Right ventricle myocardium inferior (tissue), 1 donor: ENCODE measurements around the gene CLIC4. TPM values are rescaled to one million over a fixed set of nuclear protein-coding genes. Genes with fewer than 3 reads are reported as not detected.
"Not testable (repeated sequence)": the region's sequence is repeated elsewhere in the genome, so short reads cannot be mapped to it uniquely, and the experiment has no call there.

ENCODE experiments used
- ATAC-seq: fragments of 200-7000 bp; cut with Tn5 transposase; one replicate; pipeline ENCODE4 v1.9.1; 2020; ENCODE audit warnings: mild to moderate bottlenecking, moderate library complexity
- DNase-seq: peaks from one replicate; pipeline ENCODE4 v3.0.0; 2021; ENCODE audit errors: missing footprints
- intact Hi-C: fragments of 100-400 bp; cut with DNase I; formaldehyde crosslinking; loops from one replicate; pipeline ENCODE4 v1.11.0; 2022
- total RNA-seq: library from RNA; stranded (reverse); fragmentation: NEBNext Ultra II Directional; extraction: Animal tissue kit (Norgen Biotek cat#: 25700); gene quantifications from one replicate; pipeline ENCODE4 v1.2.1, GENCODE V29; 2021
- donor health status: DM: no; HTN: yes; CAD: no; lungs with severe emphysema.

The CLIC4 gene
- total RNA-seq, 1 donor from 2014 or later: 406 TPM

DNA sequence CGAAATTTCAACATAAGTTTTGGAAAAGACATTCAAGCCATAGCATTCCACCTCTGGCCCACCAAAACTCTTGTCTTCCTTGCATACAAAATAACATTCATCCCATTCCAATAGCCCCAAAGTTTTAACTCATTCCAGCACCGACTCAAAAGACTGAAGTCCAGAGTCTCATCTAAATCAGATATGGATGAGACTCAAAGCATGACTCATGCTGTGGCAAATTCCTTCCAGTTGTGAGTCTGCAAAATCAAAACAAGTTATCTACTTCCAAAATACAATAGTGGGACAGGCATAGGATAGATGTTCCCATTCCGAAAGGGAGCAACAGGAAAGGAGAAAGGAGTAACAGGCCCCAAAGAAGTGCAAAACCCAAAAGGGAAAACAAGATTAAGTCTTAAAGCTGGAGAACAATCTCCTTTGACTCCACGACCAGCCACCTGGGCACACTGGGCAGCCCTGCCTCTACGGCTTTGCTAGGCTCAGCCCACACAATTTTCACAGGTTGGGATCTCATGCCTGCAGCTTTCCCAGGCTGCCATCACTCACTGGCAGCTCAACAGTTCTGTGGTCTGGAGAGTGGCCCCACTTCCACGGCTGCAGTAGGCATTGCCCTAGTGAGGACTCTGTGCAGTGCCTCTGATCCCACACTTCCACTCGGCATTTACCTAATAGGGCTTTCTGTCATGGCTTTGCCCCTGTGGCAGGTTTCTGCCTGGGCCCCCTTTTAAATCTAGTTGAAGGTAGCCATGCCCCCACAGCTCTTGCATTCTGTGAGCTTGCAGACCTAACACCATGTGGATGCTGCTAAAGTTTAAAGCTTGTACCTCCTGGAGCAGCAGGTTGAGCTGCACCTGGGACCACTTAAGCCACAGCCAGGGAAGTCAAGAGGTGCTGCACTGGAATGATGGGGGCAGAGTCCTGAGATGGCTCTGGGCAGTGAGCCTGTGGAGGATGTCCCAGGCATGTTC is 133.8 kb downstream of the CLIC4 start:
- intact Hi-C loops: no loop called here
- DNase-seq (no peak), ATAC-seq (no peak)

DNA sequence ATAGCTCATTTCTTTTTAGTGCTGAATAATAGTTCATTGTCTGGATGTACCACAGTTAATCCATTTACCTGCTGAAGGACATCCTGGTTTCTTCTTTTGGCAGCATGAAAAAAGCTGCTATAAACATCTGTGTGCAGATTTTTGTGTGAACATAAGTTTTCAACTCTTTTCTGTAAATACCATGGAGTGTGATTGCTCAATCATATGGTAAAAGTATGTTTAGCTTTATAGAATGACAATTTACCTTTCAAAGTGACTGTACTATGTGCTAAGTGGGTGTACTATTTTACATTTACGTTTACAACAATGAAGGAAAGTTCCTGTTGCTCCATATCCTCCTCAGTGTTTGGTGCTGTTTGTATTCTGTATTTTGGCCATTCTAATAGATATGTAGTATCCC is 135.8 kb downstream of the CLIC4 start:
- ATAC-seq (no peak), DNase-seq (no peak)
- intact Hi-C loops: no loop called here

DNA sequence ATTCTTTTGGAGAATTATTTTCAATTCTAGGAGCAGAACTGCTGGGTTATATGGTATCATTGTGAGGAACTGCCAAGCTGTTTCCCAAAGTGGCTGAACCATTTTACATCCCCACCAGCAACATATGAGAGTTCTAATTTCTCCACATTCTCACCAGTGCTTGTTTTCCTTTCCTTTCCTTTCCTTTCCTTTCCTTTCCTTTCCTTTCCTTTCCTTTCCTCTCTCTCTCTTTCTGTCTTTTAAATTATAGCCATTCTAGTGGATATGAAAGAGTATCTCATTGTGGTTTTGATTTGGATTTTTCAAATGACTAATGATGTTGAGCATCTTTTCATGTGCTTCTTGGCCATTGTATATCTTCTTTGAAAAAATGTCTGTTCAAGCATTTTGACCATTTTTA is 139.5 kb downstream of the CLIC4 start:
- no peak for DNase-seq
- intact Hi-C loops: no loop called here
- no peak for ATAC-seq

DNA sequence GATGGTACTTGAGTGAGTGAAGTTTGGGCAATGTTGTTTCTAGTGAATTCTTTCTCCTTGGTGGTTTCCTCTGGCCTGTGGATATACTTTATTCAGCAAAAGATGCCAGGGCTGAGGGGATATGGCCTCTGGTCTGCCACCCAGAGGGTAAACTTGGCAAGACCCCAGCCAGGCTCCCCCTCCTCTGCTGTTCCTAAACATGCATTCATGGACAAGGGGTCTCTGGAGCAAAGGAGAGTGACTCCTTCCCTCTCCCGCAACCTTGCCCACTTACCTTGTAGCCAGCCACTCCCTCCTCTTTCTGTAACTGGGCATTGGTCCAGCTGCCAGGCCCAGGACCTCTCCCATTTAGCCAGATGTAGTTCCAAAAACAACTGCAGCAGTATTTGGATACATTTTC is 141.0 kb downstream of the CLIC4 start:
- intact Hi-C loops: no loop called here
- no peak for DNase-seq
- no peak for ATAC-seq

DNA sequence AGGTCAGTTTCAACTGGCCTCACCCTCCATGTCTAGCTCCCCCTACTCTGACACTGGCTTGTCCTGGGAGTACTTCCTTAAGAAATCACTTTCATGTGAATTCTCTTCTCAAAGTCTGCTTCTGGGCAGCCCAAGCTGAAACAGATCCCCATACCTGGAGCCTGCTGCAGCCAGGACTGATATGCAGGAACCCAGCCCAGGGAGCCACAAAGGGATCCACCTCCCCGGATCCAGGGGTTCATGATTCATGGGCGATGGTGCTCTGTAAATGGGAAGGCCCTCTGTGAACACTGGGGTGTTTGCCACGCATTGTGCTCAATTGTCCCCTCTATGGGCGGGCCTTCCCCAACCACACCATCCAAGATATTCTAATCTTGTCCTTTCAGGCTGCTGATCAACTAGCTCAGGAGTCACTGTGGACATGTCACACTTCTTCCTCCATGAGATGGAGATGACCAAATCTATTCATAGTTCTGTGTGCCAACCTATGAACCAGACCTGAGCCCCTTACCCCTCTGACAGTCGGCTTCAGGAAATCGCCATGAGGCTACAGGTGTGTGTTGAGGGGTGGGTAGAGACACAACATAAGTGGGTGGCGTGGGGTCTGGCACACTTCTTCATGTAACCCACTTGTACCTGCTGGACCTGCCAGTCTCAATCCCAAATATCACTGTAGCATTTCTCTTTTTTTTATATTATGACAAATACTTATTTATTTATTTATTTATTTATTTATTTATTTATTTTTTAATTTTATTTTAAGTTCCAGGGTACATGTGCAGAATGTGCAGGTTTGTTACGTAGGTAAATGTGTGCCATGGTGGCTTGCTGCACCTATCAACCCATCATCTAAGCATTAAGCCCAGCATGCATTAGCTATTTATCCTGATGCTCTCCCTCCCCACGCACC is 143.1 kb downstream of the CLIC4 start:
- DNase-seq: no peak
- intact Hi-C loops: no loop called here
- no peak for ATAC-seq

DNA sequence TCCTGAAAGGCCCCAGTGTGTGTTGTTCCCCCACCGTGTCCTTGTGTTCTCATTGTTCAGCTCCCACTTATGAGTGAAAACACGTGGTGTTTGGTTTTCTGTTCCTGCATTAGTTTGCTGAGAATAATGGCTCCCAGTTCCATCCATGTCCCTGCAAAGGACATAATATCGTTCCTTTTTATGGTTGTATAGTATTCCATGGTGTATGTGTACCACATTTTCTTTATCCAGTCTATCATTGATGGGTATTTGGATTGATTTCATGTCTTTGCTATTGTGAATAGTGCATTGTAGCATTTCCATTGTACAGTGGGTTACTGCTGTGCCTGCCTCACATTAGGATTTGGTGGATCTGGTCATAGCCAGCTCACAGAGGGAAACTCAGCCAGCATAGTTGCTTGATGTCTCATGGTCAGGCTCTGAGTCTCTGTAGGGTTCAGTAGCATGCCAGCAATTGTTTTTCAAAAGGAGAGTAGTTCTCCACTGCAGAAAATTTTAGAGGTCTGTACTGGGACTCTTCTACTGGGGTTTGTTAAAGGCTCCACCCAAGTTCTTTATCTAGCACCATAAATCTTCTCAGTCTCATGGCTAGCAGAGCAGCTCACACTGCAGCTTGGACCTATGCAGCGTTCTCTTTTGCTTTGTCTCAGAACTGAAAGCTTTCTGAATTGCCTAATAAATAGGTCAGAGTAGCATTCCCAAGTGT is 143.9 kb downstream of the CLIC4 start:
- DNase-seq (no peak), ATAC-seq (no peak)
- intact Hi-C loops: no loop called here

DNA sequence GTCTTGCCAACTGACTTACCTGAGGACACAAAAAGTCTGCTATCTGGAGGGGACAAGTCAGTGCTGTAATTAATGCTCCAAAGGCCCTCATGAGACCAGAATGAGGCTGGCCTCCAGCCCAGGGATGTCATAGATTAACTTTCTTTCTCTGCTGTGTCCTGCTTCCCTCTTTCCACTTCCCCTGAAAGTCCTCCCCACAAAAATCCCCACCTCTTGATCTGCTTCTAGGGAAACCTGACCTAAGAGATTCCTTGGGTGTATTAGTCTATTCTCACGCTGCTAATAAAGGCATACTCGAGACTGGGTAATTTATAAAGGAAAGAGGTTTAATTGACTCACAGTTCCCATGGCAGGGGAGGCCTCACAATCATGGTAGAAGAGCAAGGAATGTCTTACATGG is 145.6 kb downstream of the CLIC4 start:
- intact Hi-C loops: no loop called here
- ATAC-seq: no peak
- no peak for DNase-seq

DNA sequence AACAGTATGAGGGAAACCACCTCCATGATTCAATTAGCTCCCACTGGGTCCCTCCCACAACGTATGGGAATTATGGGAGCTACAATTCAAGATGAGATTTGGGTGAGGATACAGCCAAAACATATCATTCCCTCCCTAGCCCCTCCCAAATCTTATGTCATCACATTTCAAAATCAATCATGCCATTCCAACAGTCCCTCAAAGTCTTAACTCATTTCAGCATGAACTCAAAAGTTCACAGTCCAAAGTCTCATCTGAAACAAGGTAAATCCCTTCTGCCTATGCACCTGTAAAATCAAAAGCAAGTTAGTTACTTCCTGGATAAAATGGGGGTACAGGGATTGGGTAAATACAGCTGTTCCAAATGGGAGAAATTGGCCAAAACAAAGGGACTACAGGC is 146.1 kb downstream of the CLIC4 start:
- intact Hi-C loops, ATAC-seq, DNase-seq: not testable (repeated sequence)

DNA sequence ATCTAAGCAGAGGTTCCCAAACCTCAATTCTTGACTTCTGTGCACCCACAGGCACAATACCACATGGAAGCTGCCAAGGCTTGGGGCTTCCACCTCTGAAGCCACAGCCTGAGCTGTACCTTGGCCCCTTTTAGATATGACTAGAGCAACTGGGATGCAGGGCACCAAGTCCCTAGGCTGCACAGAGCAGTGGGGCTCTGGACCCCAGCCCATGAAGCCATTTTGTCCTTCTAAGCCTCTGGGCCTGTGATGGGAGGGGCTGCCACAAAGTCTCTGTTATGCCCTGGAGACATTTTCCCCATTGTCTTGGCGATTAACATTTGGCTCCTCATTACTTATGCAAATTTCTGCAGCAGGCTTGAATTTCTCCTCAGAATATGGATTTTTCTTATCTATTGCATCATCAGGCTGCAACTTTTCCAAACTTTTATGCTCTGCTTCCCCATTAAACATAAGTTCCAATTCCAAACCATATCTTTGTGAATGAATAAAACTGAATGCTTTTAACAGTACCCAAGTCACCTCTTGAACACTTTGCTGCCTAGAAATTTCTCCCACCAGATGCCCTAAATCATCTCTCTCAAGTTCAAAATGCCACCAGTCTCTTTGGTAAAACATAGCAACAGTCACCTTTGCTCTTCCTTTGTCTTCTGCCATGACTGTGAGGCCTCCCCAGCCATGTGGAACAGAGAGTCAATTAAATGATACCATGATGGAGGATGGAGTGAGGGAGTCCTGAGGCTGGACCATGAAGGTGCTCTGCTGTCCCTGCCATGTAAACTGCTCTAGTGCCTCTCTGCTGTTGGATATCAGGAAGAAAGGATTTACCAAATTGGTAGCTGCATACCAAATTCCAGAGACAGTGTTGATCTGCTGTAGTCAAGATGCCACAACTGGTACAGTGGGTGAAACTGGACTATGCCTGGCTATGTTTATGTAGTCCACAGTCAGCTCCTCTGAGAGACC is 147.2 kb downstream of the CLIC4 start:
- no peak for ATAC-seq
- DNase-seq: no peak
- intact Hi-C loops: no loop called here

DNA sequence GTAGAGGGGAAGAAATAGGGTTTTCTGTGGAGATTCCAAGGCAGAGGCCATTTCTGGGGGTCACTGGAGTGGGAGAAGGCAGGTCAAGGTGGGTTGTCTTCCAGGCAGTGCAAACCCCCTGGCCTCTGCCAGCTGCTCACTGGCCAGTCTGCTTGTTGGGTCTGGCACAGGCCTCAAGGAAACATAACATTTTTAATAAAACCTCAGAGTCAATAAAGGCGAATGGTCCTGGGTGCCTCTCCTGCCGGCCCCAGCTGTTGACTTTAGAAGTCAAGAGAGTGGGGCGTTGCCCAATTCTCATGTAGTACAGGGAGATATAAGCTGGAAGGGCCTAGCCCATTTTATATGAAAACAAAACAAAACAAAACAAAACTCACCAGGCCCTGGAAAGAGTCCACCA is 148.2 kb downstream of the CLIC4 start:
- no peak for ATAC-seq
- intact Hi-C loops: no loop called here
- DNase-seq: no peak

Other genes starting within 250 kb of the CLIC4 start
- 5.9 TPM for gene RCAN3, start 242.6 kb upstream of the CLIC4 start, total RNA-seq
- gene NCMAP, start 189.4 kb upstream of the CLIC4 start, total RNA-seq: 0.22 TPM
- 58.8 TPM for gene SRRM1, start 102.1 kb upstream of the CLIC4 start, total RNA-seq
- gene RUNX3, start 184.8 kb downstream of the CLIC4 start, total RNA-seq: 1.8 TPM